Fibroblast of villous mesenchyme (primary cell): ENCODE results near the gene TMEM92. TPM values are rescaled to one million over a fixed set of nuclear protein-coding genes. Genes with fewer than 3 reads are reported as not detected.
A peak's percentile ranks its signal among the peaks of the same experiment; 100 is the strongest.
"Not testable (repeated sequence)": the region's sequence is repeated elsewhere in the genome, so short reads cannot be mapped to it uniquely, and the experiment has no call there.

Source experiments
- DNase-seq: peaks from one replicate; pipeline ENCODE4 v3.0.0-alpha.2; 2010; ENCODE audit warnings: low read depth
- H3K4me3 ChIP-seq: 2 replicates; pipeline ENCODE4 v1.5.1; 2011; ENCODE audit warnings: low read depth, mild to moderate bottlenecking, low read length
- total RNA-seq: library from RNA; depleted of rRNA; stranded (reverse); fragments of >200 nt; gene quantifications from 2 replicates; pipeline ENCODE4 v1.2.3, GENCODE V29; 2012
- TF ChIP-seq, protein P1 (sequence below): IDR thresholded peaks from 2 replicates; pipeline ENCODE4 v1.5.1; 2012; ENCODE audit warnings: low read depth, mild to moderate bottlenecking, low read length; ENCODE audit not compliant: insufficient read depth

Gene TMEM92
- total RNA-seq, 1 donor, result not detected

DNA sequence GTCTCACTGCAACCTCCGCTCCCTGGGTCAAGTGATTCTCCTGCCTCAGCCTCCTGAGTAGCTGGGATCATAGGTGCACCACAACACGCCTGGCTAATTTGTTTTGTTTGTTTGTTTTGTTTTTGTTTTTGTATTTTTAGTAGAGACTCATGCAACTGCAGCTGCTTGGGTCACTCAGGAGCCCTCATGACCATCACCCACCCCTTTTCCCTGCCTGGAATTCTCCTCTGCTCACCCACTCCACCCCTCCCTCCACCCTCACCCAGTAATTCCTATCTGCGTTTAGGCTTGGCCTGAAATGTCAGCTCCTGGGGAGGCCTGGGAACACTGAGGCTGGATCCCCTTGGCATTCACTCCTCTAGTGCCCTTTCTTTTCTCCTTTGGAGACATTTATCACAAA is 25.5 kb downstream of the TMEM92 start:
- H3K4me3 ChIP-seq, result no peak overlapping the region
- TF ChIP-seq, protein P1, sequence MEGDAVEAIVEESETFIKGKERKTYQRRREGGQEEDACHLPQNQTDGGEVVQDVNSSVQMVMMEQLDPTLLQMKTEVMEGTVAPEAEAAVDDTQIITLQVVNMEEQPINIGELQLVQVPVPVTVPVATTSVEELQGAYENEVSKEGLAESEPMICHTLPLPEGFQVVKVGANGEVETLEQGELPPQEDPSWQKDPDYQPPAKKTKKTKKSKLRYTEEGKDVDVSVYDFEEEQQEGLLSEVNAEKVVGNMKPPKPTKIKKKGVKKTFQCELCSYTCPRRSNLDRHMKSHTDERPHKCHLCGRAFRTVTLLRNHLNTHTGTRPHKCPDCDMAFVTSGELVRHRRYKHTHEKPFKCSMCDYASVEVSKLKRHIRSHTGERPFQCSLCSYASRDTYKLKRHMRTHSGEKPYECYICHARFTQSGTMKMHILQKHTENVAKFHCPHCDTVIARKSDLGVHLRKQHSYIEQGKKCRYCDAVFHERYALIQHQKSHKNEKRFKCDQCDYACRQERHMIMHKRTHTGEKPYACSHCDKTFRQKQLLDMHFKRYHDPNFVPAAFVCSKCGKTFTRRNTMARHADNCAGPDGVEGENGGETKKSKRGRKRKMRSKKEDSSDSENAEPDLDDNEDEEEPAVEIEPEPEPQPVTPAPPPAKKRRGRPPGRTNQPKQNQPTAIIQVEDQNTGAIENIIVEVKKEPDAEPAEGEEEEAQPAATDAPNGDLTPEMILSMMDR, result no peak
- no peak for DNase-seq

DNA sequence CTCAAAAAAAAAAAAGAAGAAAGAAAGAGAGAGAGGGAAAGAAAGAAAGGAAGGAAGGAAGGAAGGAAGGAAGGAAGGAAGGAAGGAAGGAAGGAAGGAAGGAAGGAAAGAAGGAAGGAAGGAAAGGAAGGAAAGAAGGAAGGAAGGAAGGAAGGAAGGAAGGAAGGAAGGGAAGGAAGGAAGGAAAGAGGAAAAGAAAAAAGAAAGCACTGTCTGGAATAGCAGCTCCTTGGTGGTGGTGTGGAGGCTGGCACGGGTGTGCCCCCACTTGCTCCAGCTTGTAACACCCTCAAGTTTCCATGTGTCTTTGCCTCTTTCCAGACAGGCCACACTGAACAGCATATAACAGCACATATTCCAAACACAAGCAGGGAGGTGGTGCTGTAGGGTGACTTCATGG is 26.6 kb downstream of the TMEM92 start:
- not testable (repeated sequence) for DNase-seq, H3K4me3 ChIP-seq

DNA sequence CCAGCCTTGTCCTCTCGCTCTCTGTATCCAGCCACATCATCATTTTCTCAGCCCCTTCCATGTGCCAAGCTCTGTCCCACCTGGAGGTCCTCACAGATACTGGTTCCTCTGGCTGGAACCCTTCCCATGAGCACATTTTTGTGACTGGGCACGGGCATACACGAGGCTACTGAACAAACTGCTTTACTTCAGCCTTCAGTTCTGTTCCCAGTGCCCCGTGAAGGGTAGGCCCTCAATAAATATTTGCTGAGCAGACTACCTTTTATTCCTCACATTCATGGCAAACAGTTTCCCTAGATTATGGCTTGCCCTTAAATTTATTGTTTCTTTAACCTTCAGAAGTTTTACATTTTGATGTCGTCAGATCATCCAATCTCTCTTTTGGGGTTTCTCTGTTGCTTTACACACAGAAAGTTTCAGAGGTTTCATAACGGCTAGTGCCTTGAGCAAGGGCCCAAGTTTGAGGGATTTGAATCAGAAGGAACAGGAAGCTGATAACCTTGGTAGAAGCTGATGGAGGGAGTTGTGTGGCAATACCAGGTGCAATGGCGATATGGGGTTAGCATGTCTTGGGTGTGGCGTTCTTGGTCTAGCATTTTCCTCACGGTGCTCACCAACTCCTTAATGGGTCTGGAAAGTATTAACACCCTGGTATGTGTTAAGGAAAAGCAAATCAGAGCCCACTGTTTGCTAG is 27.8 kb downstream of the TMEM92 start:
- DNase-seq, result peak; percentile 41
- no peak overlapping the region for H3K4me3 ChIP-seq
- TF ChIP-seq, protein P1, result no peak

DNA sequence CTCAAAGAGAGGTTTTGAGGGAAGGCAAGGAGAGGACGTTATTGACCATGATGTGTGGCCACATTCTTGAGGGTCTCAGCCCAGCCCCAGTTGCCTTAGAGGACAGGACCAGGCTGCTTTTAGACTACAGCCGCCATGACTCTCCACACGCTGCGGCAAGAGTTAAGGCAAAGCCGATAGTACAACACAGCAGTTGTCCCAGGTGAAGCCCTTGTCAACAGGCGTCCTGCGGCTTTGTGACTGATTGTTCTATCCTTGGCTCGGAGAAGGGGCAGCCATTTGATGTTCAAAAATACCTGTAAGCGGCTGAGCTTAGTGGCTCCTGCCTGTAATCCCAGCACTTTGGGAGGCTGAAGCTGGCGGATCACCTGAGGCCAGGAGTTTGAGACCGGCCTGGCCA is 28.8 kb downstream of the TMEM92 start:
- no peak for DNase-seq
- TF ChIP-seq, protein P1, result no peak
- no peak overlapping the region for H3K4me3 ChIP-seq

DNA sequence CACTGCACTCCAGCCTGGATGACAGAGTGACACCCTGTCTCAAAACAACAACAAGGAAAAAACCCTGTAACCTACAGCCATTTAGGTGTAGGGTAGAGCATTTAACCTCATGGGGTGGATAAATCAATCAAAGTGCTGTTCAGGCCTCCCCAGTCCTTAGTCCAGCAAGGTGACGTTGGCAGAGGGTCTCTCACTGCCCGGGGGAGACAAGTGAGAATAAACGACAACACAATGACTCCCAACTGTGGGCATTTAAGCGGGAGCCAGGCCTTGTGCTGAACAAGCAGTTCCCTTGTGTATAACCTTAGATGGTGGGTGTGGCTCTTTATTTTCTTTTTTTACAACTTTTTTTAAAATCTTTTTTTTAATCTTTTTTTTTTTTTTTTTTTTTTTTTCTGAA is 29.3 kb downstream of the TMEM92 start:
- no peak for DNase-seq
- TF ChIP-seq, protein P1, result no peak
- H3K4me3 ChIP-seq, result no peak overlapping the region

DNA sequence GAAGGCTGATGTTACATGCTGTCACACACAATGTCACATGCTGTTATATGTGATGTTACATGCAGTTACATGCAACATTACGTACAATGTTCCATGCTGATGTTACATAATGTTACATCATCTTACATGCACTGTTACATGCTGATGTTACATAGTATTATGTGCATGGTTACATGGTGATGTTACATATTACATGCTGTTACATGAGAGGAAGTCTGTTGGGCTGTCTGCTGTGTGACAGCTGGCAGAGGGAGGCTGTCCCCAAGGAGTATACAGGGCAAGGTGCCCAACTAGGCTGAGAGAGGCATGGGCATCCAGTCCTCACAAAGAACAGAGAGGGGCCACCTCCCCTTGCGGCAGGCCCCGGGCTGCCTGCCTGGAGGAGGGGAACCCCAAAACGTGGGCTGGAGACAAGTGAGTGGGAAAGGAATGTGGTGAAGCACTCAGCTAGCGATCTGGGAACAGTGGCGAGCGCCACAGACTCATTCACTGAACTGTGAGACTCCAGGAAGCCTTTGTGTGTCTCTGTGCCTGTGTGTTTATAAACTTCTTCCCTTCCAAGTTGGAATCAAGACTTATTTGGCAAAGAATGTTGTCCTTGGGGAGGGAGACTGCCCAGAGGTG is 30.6 kb downstream of the TMEM92 start:
- no peak overlapping the region for H3K4me3 ChIP-seq
- TF ChIP-seq, protein P1, result no peak
- peak; percentile 41 for DNase-seq

DNA sequence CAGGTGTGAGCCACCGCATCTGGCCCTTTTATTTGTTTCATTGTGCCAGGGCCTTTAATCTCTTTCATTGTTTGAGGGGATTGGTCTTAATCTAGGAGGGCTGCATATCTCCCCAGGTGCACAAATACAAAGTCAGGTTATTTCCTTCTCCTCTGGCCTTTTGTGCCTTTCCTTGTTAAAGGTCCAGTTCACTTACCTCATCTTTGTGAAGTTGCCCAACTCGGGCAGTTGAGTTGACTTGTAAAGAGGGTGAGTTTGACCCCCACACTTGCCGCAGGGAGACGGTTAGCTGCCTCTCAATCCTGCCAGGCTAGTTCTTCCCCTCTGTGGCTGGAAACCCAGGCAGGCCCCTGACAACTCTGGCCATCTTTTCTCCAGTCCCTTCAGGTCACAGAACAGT is 33.4 kb downstream of the TMEM92 start:
- no peak for DNase-seq
- TF ChIP-seq, protein P1, result no peak
- no peak overlapping the region for H3K4me3 ChIP-seq
